Fibroblast of lung (primary cell): ENCODE results near the gene RPRD1B.
"Not testable (repeated sequence)": the region's sequence is repeated elsewhere in the genome, so short reads cannot be mapped to it uniquely, and the experiment has no call there.

Source experiments
- CTCF ChIP-seq, 2 donors: IDR thresholded peaks in 1 of 2; conservative IDR thresholded peaks in 1 of 2; 1 replicate in 1 of 2; 2 replicates in 1 of 2; pipeline ENCODE4 v1.5.1; 2011 to 2012; ENCODE audit warnings: low read length in 2 of 2, control low read depth in 1 of 2, inconsistent platforms in 1 of 2, low read depth in 1 of 2, mild to moderate bottlenecking in 1 of 2
- EZH2 ChIP-seq: IDR thresholded peaks from 2 replicates; pipeline ENCODE4 v1.5.1; 2012; ENCODE audit warnings: low read length, control low read depth, mild to moderate bottlenecking; ENCODE audit errors: missing control alignments

GRCh38 chr20:38009416-38009815 is 24.1 kb upstream of the RPRD1B start:
- not testable (repeated sequence) for TF ChIP-seq CTCF (conservative IDR thresholded peaks at IDR 0.05 in 1 of 2, IDR thresholded peaks at IDR 0.05 in 1 of 2; ENCODE audit: low read depth in 1 of 2, low read length in 2 of 2); EZH2
